Measurements from ENCODE around the gene ENAH.

ENAH gene

DNA sequence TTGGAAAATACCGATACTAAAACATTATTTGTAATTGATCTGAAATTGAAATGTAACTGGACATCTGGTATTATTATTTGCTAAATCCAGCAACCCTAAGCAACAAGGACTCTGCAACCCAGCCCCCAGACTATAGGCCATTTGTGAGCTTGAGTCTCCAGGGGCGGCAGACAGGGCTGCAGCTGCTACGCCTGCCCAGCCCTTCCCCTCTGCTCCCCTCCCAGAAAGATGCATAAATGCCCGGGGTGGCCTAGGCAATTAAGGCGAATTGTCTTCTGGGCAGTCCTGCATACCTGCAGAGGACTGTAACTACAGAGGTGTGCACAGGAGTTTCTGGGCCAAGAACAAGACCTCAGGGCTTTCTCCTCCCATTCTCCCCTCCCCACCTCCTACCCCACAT, 183.9 kb downstream of the ENAH start:
- no peak for DNase-seq

DNA sequence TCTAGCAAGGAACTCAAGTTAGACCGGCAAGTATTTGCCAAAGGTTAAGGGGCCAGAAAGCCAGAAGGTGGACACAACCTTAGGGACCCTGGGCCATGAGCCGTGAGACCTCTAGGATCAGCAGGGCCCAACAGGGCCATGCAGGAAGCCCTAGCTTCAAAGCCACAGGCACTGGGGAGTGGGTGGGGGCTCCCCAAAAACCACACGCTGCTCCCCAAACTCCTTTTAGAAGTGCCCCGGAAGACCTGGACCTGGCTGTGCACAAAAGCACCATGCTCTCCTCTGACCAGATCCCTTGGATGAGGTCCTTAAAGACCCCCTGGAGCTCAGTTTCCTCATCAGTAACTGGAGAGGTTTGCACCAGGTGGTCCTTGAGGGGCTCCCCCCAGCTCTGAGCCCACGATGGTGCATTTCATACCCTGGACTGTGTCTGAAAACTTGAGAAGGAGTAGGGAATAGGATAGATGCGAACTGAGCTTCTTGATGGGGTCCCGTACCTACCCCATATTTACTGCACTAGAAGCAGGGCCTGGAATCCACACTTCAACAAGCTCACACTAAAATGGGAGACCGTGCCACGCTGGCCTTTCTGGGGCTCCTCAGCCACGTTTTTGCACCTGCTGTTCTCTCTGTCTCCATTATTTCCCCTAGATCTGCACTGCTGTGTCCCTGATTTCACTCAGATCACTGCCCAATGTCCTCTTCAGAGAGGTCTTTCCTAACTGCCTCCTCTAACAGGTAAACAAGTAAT, 184.5 kb downstream of the ENAH start:
- no peak for DNase-seq

DNA sequence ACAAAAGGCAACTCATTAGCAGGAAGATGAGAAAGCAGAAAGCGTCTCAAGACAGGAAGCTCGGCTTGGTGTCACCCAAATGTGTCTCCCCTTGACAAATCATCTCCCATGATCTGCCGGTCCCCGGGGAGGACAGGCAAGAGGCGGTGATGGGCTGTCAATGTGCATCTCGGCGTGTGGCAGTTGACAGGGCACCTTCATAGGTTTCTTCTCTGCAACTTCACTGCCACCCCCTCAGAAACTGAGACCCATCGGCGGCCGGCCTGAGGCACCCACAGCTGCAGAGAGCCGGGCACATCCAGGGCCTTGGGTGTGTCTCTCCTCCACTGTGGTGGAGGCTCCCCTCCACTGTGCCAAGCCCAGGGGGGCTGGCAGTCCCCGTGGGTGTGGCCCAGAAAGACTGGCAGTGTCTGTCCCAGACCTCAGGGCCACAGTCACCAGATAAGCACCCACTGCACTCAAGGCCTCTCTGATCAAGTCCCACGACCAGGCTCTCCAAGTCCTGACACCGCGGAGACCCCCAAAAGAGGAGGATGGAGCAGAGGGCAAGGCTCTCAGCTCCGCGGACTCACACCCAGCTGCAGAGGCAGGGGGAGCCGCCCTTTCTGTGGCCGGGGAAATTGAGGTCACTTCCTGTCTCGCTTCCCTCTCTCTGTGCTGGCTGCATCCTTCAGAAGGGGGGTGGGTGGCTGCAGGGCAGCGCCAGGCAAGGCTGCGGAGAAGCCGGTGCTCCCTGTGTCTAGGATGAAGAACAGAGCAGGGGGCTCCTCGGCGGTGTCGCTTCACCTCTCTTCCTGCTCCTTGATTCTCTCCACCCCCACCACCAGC, 185.5 kb downstream of the ENAH start:
- peak; percentile 74 to 78 for DNase-seq

DNA sequence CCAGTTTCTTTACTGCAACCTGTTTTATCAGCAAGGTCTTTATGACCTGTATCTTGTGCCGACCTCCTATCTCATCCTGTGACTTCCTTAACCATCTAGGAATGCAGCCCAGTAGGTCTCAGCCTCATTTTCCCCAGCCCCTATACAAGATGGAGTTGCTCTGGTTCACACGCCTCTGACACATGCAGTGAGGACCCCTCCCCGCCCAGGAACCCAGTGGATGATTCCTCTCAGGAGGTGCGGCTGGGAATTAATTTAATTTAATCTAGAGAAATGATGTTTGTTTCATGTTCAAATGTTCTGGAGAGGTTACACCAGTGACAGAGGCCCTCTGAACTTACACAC, 186.1 kb downstream of the ENAH start:
- DNase-seq, result no peak

DNA sequence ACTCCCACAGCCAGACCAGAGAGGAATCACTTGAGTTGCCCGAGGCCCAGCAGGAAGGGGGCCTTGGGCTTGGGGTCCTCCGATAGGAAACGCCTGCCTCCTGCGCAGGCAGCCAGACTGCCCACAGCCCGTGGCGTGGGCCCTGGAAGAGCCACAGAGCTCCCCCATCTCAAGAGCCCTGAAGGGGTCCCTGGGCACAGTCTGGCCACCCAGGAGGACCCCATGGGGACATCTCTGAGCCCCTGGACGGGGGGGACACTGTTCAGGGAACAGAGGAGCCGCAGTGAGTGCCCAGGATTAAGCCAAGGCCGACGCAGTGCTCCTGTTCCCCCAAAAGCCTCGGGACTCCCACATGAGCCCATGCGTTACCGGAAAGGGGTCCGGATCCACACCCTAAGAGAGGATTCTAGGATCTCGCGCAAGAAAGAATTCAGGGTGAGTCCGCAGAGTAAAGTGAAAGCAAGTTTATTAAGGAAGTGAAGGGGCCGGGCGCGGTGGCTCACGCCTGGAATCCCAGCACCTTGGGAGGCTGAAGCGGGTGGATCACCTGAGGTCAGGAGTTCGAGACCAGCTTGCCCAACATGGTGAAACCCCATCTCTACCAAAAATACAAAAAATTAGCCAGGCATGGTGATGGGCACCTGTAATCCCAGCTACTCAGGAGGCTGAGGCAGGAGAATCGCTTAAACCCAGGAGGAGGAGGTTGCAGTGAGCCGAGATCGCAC, 187.0 kb downstream of the ENAH start:
- no peak for DNase-seq

DNA sequence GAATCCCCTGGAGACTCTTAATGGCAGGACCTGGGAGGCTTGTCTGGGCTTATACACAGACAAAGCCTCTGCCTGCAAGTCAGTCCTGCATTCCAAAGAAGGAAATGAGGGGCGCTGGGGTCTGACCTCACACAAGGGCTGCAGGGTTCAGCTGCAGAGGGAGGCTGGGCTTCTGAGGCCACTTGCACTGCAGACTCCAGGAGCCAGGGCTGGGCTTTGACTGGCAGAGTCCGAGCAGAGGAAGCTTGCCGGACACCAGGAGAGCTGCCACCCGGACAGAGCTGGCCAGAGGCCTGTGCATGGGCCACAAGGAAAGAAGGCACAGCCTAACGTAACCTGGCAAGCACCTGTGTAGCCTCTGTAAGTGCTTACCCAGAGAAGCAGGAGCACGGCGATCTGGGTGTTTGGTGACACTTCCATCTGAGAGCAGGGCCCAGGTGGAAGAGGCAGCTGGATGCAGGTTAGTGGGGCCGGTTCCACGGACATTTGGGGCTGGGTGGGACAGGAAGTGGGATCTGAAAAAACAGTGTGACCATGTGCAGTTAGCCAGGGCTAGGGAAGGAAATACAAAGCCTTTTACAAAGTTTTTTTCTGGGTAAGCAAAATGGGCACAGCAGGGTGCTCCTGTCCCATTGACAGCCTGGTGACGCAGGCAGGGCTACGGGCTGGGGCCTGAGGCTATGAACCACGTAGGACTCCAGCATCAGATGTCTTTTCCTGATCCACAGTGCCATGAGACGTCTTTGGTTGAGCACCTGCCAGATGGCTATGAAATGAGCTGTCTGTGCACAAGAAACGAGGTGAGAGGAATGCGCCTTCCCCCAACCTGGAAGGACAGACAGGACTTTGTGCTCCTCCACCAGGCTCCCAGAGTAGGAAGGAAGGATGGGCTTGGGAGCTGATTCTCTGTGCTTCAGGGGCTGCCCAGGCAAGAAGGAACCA, 187.8 kb downstream of the ENAH start:
- no peak for DNase-seq

DNA sequence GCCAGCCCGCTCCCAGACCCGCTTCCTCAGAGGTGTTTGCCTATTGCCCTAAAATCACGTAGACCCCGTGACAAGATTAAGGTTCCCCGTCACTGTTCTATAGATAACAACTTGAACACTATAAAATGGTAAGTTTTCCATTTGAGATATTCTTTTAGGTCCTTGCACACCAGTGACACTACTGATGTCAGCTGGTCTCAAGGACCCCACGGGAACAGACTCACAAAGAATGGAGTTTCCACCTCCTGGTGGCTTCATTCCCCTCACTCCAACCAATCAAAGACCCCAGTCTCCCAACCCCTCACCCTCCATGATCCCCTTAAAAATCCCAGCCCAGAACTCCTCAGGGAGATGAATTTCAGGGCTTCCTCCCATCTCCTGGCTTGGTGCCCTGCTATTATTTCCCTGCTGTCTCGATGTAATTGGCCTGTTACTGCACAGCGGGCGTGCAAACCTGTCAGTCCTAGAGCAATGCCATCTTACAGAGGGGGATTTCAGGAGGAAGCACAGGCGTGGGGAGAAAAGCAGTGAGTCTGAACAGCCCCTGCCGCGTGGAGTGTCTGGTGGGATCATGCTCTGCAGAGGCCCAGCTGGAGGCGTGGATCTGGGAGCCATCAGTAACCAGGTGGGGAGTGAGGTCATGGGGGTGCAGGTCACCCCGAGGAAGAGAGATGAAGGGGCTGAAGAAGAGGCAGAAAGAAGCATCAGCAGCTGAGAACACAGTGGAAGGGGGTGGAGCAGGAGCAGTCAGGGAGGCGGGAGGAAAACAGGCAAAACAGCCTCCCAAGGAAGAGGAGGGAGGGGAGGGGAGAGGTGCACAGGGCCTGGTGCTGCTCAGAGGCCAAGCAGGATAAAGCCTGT, 190.0 kb downstream of the ENAH start:
- no peak for DNase-seq

DNA sequence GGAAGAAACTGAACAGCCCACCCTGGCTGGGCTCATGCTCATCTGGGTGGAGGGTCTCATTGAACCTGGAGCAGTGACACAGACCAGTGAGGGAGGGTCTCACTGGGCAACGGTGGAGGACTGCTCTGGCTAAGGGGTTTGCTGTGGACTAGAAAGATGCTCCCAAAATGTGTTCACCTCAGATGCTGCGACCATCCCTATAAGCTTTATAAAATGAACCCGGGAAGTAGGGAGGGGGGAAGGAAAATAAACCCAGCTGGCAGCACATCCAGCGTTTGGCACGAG, 190.6 kb downstream of the ENAH start:
- DNase-seq, result no peak

DNA sequence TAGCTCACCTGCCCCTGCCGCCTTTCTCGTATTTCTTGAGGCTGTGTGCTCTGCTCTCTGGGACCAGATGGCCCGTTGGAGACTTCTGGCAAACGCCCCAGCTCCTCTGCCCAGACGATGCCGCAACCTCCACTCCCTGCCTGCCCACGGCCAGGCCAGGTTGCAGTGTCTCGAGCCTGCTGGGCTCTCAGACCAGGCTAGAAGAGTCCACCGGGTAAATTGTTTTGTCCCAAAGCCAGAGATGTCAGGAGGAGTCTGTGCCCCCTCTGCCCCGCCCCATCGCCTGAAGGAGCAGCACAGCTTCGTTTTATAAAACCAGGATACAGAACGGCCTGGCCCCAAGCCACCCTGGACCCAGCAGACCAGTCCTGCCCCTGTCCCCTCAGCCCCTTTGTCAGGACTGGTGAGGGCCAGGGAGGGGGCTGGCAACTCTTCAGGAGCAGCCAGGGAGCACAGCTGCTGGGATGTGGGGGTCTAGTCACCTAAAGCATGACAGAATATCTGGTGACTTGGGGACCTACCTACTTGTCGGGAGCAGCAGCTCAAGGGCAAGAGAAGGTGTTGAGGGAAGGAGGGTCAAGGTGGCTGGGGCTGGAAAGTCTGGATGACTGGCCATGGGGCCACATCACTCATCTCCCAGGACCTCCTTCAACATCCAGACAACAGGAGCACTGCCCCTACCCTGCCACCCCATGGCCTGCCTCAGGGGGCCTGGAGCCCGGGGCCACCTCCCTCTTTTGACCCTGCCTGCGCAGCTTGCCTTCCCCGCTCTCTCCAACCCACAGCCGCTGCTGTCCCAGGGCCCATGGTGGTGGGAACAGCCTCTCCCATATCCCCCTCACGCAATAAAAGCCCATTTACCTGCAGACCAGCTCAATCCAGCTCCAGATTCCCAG, 191.1 kb downstream of the ENAH start:
- DNase-seq, result no peak

DNA sequence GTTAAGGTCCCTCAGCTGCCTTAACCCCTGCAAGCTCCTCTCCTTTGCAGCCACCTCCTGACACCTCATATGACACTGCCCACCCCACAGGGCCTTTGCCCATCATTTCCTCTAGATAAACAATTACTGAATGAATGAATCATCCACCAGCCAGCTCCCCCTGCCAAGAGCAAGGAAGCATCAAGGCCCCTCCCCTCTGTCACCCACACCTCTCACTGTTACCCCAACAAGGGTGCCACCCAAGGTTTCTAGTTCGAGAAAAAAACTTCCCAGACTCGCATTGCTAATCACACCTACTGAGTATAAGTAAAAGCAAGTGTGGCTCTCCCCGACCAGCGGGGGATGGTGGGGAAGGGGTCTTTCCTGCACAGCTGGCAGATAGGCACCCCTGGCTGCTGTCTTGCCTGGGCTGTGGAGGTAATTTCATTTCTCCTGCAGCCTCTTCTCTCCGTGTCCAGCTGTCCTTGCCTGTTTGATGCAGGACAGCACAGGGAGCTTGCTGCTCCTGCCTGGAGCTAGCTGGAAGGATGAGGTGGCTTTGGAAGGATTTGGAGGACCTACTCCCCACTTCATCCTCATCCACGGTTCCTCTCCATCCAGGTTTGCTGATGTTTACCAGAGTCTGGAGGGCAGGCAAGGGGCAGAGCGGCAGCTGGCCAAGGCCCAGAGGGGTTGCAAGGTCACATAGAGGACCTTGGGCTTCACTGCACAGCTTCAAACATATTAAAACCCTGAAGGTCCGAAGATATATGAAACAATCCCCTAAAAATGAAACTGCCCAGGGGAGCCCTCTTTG, 192.0 kb downstream of the ENAH start:
- DNase-seq, result no peak

DNA sequence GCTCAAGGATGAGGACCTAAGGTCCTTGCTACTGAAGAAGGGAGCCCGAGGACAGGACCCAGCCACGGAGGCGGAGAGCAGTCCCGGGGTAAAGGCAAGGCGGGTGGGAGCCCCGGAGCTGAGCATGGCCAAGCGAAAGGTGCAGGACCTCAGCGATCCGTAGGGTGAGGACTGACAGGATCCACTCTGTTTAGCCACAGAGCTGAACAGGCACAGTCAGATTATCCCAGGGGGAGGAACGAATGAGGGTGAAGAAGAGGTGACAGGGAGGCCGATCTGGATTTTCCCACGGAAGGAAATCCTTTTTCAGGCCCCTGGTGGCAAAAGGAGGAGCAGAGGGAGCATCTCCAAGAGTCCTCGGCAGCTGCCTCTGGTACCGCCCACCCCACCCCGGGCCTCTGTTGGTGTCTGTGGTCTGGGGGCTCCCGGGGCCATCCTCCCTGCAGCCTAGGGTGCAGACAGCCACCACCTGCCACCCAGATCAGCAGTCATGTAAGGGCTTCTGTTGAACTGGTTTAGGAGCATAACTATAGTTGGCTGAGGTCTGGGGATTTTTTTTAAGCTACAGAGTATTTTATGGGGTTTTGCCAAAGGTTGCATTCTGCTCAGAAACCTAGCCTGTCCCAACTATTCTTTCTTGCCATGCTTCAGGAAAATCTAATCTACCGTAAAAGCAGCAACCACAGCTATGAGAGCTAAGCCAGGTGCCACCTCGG, 192.7 kb downstream of the ENAH start:
- DNase-seq, result no peak

DNA sequence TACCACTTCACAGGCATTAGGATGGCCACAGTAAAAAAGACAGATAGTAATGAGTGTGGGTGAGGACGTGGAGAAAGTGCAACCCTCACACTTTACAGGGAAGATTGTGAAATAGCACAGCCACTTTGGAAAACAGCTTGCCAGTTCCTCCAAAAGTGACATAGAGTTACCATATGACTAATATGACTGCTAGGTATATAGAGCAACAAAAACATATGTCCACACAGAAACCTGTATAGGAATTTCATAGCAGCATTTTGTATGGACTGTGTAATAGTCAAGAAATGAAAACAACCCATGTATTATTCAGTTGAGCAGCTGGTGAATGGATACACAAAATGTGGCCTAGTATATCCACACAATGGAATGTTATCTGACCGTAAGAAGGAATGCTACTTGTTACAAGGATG, 194.7 kb downstream of the ENAH start:
- peak in 1 of 2 experiments; percentile 21 for DNase-seq

DNA sequence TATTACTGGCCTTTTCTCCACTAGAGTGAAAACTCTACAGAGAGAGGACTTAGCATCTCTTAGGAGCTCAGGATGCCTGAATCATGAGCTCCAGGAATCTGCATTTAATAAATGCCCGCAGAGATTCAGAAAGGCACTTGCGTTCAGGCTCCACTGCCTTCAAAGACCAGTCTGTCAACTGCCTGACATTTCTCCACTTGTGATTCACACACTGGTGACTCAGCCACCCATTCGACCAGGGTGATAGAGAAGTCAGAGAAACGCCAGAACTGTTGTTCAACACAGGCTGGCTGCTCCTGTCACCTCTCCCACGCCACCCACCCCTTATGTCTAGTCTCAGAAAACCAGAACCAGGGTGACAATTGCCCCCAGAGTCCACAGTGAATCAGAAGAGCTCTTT, 198.2 kb downstream of the ENAH start:
- peak; percentile 12 to 18 for DNase-seq

DNA sequence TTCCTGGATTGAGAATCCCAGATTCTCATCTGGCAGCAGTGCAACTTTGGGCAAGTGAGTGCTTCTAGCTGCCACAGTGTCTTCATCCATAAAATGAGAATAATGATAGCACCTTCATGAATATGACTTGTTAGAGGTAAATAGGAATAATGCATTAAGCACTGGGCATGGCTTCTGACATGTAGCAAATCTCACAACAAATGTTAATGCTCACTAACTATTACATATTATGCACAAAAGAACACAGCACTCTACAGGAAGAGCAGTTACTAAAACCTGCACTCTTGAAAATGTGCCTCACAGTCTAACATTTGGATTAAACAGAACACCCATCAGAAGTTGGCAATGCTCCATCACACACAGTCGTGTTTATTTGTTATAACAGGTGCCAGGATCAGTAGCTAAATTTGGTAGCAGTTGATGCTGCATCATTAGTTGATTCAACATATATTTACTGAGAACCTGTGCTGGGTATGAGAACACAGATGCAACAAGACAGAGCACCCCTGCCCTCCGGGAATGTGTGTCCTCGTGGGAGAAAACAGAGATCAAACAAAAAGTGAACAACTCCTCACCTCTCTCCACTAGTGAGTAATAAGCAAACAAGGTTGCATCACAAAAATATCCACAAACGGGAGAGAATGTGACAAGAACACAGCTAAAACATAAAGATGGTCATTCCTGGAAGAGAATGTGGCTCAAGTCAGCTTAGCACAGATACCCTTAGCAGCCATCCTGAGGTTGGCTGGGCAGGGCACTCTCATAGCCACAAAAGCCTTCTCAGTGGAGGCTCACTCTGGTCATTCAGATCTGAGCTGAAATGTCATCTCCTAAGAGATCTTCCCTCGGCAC, 198.9 kb downstream of the ENAH start:
- DNase-seq, result no peak

DNA sequence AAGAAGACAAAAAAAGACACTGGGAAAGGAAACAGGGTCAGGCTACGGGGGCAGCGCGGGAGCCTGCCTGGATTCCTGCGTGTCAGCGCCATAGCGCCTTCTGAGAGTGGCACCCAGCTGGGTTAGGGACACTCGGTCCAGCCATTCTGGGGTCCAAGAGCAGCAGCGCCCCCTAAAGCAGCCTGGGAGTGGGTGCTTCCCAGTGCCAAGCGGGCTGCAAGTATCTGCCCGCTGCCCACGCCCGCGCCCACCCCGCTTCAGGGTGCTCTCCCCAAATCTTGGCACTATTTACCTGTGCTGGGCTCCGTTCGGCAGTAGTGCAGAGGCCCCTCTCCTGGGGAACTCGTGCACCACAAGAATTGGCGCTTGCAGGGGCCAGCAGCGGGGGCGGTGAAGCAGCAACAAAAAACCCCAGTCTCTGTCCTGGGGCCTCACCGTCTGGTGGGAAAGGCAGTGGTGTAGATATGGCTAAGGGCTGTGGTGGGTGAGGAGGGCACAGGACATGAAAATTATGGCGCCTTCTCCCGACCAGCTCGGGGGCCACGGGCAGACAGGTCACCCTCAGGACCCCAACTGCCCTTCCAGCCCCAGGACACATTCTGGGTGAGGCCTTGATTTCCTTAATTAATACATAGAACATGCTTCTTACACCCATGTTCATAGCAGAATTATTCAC, 200.9 kb downstream of the ENAH start:
- no peak for DNase-seq

DNA sequence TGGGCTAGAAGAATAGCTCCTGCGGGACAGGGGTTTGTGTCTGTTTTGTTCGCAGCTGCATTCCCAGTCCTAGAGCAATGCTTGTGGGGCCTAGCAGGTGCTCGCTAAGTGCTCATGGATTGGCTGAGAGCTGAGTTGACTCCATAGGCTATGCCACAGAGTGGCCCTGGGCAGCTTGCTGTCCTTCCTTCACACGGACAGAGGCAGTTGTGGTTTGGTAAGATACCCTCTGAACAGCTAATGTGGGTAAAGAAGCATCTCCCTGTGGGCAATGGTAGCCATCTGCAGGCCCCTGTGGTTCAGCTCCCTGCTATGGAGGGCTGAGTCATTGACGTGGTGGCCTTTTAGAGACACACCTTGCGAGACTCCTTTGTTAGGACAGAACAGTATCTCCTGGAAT, 201.6 kb downstream of the ENAH start:
- DNase-seq, result no peak

DNA sequence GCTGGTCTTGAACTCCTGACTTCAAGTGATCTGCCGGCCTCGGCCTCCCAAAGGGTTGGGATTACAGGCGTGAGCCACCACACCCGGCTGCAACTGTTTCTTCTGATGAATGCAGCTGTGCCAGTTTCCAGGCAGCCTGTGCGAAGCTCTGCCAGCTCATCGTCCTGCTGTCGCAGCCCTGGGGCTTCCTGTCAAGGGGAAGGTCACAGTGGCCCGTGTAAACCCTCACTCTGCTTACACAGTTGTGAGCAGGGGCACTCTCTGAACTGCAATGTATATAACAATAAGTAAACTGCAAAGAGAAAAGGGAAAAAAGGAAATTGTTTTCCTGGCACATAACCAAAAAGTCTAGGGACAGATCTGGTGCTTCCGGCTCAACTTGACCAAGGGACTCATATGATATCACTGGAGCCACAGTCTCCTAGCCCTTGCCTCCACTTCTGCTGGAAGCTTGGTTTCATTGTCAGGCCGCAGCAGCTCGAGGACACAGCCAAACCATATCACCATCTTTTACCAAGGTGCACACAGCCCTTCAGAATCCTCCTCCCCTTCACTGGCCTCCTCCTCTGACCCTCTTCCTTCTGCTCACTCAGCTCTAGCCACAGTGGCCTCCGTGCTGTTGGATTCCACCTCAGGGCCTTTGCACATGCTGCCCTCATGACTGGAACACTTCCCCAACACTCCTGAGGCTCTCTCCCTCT, 202.3 kb downstream of the ENAH start:
- no peak for DNase-seq
